GM23248 (cell line): ENCODE results near the gene SEZ6L.

ENCODE experiments used
- EZH2 ChIP-seq: fragments of 200-600 bp; sonication (generic); IDR thresholded peaks from 2 replicates; pipeline ENCODE4 v1.6.1; 2018; ENCODE audit warnings: antibody characterized with exemption, mild to moderate bottlenecking; ENCODE audit not compliant: insufficient read depth, poor library complexity, severe bottlenecking
- EZH2phosphoT487 ChIP-seq: fragments of 200-600 bp; sonication (generic); IDR thresholded peaks from 2 replicates; pipeline ENCODE4 v1.6.1; 2018; ENCODE audit warnings: antibody characterized with exemption, moderate library complexity, mild to moderate bottlenecking, low read depth; ENCODE audit not compliant: insufficient read depth

DNA sequence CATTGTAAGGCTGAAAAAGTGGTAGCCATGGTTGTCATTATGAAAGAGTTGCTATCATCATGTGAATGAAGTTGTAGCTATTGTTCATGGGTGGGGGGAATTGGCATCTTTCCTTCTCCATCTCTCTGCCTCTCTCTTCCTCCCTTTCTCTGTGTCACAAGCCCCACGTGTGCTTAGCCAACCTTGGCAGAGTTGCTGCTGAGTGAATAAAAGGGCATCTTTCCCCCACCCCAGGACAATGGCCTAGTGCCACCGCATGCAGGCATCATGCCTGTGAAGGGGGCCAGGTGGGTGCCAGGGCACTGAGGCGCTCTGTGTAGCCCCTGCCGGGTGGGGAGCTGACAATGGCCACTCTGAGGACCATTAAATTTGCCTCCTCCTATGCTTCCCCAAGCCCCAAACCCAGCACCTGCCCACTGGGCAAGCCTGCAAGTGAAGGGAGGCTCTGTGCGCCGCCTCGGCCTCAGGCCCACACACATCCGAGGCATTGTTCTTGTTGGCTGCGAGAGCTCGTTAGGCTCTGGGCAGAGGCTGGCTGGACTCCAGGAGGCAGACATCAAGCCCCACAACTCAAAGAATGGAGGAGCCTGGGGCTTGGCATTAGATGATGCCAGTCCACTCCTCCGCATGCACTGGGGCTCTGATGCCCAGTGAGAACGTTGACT is 103.9 kb downstream of the SEZ6L start:
- TF ChIP-seq EZH2 (no peak), EZH2phosphoT487 (no peak)
